NCI-H1417 treated with DMSO at 0.1 percent for 48 hours (cell line): ENCODE data around the gene BLOC1S6.

Experiments used
- DNase-seq: peaks from one replicate; lab custom pipeline; 2025; lab: John Stamatoyannopoulos, UW

The BLOC1S6 gene, protein sequence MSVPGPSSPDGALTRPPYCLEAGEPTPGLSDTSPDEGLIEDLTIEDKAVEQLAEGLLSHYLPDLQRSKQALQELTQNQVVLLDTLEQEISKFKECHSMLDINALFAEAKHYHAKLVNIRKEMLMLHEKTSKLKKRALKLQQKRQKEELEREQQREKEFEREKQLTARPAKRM

DNA sequence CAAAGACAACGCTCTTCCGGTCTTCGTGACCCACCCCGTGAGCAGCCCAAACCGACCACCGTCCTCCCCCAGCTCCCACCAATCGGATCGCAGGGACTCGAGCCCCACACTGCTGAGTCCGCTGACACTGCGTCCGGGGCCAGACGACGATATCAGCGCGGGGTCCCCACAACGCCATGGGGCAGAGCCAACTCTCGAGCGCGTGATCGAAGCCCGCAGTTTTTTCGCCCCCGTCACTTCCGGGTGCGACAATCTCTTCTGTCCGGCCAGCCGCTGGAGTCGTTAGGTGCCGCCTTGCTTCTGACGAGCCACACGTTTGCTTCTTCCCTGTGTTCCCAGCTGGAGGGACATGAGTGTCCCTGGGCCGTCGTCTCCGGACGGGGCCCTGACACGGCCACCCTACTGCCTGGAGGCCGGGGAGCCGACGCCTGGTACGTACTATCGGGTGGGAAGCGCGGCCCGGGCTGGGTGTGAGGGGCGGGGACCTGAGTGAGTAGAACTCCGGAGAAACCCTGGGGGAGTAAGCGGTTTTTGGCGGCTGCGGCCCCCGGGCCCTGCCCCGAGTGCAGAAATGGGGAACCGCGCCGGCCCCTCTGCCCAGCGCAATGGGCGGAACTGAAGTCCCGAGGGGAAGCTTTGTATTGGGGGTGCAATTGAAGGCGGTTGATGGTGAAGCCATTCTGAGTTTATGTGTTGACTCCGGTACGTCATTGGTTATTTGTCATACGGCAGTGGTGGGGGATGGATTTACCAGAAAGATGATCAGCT lies at the start of gene BLOC1S6:
BLOC1S6 (plus strand) TSS at position 285 of the 768 bp plus-strand sequence; CDS start at position 350, 65 bp downstream.
- DNase-seq: peak; percentile 34

DNA sequence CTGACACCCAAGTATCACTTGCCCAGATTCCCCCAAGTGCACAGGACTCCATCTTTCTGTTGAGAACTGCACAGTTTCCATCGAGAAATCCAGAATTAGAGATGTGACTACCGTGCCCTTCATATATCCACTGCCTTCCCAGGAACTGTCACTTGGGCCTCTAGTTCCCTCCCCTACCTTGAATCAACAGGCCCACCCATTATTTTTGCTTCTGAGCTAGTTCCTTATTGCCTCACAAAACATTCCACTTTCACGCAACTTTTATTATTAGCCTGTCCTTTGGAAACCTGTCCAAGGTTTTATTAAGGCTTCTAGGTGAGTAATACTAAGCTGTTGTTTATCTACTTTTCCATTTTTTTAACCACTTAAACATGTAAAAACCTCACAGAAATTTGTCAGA lies 47.5 kb upstream of the BLOC1S6 start:
- DNase-seq: no peak

DNA sequence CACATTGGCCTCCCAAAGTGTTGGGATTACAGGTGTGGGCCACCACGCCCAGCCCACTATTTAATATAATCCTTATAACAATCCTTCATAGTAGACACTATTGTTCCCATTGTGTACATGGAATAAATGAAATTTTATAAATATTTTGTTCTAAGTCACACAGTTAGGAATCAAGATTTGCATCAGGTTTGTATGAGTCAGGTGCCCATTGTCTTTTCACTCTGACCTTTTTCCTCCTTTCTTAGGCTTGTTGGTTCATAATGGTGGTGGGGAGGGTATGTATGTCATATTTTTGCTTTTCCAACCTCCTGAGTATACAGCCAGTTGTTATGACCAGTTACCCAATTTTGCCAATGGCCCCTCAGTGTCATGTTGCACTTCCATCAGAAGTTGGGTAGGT lies 46.6 kb upstream of the BLOC1S6 start:
- DNase-seq: no peak

DNA sequence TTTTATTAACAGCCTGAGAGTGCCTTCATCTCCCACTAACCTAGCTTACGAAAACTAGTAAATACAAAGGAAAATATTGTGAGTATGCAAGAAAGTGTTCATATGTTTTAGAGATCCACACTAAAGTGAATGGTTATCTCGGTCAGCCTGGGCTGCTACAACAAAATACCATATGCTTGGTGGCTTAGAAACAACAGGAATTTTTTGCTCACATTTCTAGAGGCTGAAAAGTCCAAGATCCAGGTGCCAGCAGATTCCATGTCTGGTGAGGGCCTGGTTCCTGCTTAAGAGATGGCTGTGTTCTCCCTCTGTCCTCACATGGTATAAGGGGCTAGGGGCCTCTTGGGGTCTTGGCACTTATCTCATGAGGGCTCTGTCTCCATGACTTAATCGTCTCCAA lies 44.1 kb upstream of the BLOC1S6 start:
- DNase-seq: no peak

DNA sequence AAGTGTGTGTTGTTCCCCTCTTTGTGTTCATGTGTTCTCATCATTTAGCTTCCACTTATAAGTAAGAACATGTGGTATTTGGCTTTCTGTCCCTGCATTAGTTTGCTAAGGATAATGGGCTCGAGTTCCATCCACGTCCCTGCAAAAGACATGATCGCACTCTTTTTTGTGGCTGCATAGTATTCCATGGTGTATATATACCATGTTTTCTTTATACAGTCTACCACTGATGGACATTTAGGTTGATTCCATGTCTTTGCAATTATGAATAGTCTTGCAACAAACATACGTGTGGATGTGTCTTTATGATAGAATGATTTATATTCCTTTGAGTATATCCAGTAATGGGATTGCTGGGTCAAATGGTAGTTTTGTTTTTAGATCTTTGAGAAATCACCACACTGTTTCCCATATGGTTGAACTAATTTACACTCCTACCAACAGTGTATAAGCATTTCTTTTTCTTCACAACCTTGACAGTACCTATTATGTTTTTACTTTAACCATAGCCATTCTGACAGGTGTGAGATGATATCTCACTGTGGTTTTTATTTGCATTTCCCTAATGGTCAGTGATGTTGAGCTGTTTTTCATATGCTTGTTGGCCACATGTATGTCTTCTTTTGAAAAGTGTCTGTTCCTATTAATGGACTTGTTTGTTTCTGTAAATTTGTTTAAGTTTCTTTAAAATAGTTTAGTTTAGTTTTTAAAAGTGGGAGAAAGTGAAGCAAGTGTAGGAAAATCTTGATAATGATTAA lies 42.7 kb upstream of the BLOC1S6 start:
- no peak for DNase-seq

DNA sequence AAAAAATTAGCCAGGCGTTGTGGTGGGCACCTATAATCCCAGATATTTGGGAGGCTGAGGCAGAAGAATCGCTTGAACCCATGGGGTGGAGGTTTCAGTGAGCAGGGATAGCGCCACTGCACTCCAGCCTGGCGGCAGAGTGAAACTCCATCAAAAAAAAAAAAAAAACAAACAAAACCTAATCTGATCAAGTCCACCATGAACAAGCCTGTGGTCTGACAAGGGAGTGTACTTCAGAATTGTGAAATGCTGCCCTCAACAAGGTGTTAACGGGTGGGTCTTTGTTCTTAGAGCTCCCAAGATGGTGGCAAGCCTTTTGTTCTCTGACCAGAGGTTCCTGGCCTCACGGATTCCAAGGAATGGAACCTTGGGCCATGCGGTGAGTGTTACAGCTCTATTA lies 40.4 kb upstream of the BLOC1S6 start:
- no peak for DNase-seq

DNA sequence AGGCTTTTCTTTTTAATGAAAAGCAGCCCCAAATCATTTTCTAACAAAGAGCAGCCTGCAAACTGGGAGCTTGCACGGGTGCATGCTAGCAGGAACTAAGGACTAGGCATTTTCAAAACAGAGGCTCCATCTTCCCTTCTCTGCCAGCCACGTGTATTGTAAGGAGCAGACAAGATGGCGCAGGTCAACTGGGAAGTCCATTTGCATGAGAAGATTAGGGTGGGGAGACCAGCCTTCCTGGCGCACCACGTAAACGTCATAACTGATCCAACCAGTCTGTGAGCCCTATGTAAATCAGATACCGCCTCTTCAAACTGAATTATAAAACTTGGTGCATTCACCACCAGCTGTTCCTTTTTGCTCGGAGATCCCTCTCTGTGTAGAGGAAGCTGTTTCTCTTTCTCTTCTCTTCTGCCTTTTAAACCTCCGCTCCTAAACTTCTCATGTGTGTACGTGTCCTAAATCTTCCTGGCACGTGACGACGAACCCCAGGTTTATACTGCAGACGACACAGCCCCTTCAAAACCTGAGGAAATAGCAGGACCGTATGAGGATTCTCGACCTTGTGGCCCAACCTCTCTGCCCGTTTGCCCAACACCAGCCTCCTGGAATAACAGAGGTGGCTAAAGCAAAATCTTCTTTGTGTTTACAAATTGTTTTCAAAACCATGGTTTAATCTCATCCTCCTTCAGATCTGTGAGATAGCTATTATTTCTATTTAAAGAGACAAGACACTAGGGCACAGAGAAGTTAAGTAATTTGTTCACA lies 38.2 kb upstream of the BLOC1S6 start:
- no peak for DNase-seq

DNA sequence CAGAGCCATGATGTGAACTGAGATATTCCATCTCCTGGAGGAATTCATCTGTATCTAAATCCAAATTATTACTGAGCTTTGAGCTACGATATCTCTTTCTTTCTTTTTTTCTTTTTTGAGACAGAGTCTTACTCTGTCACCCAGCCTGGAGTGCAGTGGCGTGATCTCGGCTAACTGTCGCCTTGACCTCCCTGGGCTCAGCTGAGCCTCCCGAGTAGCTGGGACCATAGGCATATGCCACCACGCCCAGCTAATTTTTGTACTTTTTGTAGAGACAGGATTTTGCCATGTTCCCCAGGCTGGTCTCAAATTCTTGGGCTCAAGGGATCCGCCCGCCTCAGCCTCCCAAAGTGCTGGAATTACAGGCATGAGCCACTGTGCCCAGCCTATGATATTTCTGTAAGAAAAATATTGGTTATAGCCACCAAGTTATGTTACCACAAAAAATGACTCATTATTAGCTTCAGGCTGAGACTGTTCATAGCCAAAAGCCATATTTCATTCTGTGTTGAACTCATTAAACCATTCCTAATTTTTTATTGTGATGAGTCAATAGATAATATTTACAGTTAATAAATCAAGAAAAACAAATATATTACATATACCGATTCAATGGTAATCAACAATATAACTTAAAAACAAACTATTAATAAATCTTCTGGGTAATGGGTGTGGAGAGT lies 37.5 kb upstream of the BLOC1S6 start:
- DNase-seq: no peak

DNA sequence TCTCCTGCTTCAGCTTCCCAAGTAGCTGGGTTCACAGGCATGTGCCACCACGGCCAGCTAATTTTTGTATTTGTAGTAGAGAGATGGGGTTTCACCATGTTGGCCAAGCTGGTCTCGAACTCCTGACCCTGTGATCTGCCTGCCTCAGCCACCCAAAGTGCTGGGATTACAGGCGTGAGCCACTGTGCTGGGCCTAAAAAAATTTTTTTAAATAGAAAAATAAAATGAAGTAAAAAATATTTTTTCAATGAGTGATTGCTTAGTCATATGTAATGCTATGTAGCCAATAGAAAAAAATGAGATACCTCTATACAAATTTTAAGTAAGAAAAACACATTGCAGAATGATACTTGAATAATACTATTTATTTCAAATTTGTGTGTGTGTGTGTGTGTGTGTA lies 36.7 kb upstream of the BLOC1S6 start:
- no peak for DNase-seq

DNA sequence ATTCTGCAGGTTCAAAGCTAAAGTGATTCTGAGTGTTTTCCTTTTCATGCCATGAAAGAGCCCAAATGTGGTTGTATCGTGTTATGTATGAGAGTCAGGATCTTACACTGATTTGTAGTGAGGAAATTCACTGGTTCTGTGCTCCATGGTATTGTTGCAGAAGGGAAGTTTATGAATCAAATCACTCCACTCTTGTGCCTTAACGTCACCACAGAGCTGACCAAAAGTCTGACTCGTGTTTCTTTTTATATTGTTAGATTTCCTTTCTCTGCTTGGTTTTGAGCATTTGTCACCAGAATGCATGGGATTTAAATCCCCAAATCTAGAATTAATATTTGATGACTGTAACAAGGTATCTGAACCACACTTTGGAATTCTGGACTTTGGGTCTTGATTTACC lies 35.5 kb upstream of the BLOC1S6 start:
- DNase-seq: no peak

DNA sequence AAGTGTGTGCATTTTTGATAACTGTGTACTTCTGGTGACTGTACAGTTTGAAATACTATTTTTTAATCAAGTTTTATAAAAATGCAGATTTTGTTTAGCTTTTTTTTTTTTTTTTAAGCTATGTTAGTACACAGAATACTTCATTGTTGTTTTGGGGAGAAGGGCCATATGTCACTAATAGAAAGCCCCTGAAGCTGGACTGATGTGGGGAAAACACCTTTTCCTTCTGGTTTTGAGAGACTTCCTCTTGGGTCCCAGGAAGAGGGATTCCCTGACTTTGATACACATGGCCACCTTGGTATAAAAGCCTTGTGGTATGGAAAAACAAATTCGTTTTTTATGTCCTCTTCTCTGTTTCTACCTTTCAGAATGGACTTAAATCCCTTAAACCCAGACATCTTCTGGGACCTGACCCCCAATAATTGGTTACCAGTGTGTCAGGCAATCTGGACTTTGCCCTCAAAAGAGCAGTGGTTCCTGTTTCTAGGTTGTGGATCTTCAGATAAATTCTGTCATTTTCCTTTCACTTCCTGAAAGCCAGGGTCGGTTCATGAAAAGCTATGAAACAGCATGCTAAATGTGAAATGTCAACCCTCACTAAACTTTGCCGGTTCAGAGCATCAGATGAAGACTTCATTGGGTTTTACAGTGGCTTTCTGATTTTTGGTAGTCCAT lies 31.1 kb upstream of the BLOC1S6 start:
- no peak for DNase-seq

DNA sequence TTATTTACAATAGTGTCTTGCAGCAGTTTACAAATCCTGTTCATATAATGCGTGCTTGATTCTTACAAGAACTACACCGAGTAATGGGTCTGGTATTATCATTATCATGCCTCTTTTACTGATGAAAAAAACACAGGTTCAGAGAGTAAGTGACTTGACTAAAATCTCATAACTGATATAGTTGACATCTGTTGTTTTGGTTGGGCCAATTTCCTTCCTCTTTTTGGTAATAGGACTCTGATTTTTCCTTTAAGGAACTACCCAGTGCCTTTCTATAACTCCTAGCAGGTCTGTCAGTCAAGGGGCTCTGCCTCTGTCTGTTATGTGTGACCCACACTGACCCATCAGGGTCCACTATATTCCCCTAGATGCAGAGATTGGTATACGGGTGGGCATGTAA lies 14.6 kb upstream of the BLOC1S6 start:
- no peak for DNase-seq

DNA sequence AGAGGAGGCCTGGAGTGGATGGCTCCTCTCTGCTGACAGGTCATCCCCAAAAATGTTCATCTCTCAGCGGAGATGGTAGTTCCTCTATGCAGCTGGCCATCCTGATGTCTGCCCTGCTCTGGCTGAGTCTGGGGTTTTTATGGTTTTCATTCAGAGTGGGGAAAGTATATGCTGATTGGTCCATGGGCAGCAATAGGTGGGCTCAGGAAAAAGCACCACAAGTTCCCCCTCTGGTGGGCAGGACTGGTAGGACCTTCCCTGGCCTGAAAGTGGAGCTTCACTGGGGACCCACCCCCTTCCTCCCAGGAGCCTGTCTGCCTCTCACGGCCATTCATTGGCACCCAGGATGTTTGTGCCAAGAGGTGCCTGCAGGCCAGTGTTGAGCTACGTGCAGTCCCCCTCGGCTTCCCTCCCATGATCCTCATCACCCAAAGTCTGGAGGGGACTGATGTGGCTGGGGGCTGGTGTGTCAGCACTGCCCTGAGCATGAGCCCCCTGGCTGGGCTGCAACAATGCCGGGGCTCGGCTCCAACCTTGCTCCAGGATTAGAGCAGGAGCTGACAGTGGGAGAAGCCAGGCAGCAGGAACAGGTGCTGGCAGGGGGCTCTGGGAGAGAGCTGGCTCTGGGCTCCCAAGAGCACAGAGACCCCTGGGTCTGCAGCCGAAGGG lies 13.1 kb upstream of the BLOC1S6 start:
- no peak for DNase-seq

DNA sequence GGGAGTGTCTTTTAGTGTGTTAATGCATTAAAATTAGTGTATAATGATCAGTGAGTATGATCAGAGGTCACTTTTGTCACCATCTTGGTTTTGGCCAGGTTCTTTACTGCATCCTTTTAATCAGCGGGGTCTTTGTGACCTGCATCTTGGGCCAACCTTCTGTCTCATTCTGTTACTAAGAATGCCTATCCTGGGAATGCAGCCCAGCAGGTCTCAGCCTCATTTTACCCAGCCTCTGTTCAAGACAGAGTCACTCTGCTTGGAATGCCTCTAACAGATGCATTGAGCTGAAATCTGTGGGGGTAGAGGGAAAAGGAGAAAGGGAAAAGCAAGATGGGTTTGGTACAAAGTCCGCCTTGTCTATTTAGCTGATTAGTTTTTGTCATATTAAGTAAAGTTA lies 5.3 kb upstream of the BLOC1S6 start:
- DNase-seq: no peak

DNA sequence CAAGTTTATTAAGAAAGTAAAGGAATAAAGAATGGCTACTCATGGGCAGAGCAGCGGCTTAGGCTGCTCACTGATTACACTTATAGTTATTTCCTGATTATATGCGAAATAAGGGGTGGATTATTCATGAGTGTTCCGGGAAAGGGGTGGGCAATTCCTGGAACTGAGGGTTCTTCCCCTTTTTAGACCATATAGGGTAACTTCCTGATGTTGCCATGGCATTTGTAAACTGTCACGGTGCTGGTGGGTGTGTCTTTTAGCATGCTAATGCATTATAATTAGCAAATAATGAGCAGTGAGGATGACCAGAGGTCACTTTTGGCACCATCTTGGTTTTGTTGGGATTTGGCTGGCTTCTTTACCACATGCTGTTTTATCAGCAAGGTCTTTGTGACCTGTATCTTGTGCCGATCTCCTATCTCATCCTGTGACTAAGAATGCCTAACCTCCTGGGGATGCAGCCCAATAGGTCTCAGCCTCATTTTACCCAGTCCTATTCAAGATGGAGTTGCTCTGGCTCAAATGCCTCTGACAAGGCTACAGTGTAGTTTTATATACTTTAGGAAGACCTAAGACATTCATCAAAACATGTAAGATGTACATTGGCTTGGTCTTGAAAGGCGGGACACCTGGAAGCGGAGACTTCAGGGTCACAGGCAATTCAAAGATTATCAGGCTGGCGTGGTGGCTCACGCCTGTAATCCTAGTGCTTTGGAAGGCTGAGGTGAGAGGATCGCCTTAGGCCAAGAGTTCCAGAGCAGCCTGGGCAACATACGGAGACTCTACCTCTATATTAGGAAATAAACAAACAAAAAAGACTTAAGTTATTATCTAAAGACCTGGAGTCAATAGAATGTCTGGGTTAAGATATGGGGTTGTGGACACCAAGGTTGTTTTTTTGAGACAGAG lies 3.2 kb upstream of the BLOC1S6 start:
- DNase-seq: no peak

DNA sequence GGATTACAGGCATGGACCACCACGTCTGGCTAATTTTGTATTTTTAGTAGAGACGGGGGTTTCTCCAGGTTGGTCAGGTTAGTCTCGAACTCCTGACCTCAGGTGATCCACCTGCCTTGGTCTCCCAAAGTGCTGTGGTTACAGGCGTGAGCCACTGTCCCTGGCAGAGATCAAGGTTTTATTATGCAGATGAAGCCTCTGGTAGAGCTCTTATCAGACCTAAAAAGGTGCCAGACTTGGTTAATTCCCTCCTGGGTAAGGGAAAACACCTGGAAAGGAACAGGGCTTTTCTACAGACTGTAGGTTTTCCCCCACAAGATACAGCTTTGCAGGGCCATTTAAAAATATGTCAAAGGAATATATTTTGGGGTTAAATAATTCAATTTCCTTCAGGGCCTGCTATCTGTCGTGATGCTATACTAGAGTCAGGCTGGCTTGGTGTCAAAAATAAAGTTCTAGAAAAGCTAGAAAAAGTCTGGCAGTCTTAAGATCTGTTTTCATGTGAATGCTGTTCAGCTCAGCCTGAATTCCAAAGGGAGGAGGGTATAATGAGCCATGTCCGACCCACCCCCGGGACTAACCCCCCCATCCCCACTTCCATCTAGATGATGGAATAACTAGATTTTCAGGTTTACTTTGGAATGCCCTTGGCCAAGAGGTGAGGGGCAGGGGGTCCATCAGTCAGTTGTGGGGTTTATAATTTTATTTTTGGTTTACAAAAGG lies 1.9 kb upstream of the BLOC1S6 start:
- DNase-seq: no peak

DNA sequence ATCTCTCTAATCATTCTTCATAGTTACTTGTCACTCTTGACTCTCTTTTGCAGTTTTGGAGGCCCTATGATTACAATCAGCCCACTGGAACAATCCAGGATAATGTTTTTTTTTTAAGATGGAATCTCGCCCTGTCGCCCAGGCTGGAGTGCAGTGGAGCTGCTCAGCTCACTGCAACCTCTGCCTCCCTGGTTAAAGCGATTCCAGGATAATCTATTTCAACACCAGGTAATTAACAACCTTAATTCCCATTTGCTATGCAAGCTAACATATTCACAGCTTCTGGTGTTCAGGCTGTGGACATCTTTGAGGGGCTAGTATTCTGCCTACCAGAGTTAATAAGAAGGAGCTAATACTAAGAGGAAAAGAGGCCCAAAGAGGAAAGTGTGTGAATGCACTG lies 1.1 kb upstream of the BLOC1S6 start:
- no peak for DNase-seq

DNA sequence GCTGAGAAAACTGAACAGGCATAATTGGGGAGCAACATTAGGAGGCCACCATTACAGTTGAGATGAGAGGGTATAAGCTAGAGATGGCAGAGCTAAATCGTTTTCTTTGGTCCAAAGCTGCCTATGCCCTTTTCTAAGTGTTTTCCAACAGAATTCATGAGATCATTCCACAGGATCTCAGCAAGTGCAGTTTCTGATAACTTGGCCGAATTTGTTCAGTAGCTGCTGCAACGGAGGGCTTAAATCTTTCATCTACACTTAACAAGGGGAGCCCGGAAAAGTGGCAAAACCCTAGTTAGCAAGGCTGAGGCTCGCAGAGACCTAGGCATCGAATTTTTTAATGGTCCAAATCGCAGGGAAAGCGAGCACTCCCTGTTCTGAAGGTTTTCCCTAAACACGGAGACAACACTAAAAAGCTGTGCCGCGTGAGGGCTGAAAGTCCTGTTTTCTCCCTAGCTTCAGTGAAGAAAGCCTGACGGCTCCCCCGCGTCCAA lies 531 bp upstream of the BLOC1S6 start:
- DNase-seq: no peak

DNA sequence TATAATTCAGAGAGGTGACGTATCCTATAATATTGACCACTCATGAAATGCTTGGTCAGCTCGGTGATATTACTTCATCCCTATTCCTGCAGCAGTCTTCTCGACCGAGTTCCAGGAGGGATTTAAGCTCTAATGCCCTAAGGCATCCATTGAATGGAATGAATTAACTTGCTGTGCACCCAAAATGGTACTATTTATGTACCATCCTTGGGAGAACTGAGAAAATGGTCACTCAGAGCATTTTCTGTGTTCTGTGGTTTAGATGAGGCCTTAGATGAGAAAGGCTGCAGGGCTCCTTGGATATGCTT lies 638 bp downstream of the BLOC1S6 start:
- DNase-seq: no peak
